GM12878 (cell line): ENCODE data around the gene USP54. TPM values are rescaled to one million over a fixed set of nuclear protein-coding genes. Genes with fewer than 3 reads are reported as not detected.

Source experiments
- ATAC-seq: fragments of 200-7000 bp; cut with Tn5 transposase; 3 replicates; pipeline ENCODE4 v1.9.1; 2020; ENCODE audit warnings: mild to moderate bottlenecking, moderate library complexity
- BruUV-seq: library from RNA; stranded (reverse); fragments of 400-500 nt; replicated peaks from 2 replicates; lab custom pipeline; 2021; lab: Mats Ljungman, UMichigan
- CTCF ChIA-PET: fragments of 300-600 bp; sonication (Branson Sonifier 250); formaldehyde crosslinking; extraction: SDS; loops from one replicate; lab custom pipeline; 2021; ENCODE audit warnings: inconsistent platforms; lab: Yijun Ruan, JAX
- POLR2A ChIA-PET: fragments of 350-600 bp; formaldehyde crosslinking; extraction: SDS; loops from one replicate; lab custom pipeline; 2021; ENCODE audit warnings: inconsistent platforms; lab: Charles Lee
- RAD21 ChIA-PET: fragments of 300-600 bp; sonication (Branson Sonifier 250); formaldehyde crosslinking; loops from one replicate; lab custom pipeline; 2023; ENCODE audit warnings: antibody characterized with exemption; ENCODE audit not compliant: unreplicated experiment; lab: Charles Lee
- SMC1A ChIA-PET: fragments of 300-600 bp; sonication (Branson Sonifier 250); formaldehyde crosslinking; loops from one replicate; lab custom pipeline; 2023; ENCODE audit not compliant: unreplicated experiment, uncharacterized antibody; lab: Charles Lee
- DNase-seq: peaks from one replicate; pipeline ENCODE4 v3.0.0-alpha.2; 2011; ENCODE audit warnings: low read depth, low spot score
- FAIRE-seq: peaks from 3 replicates; lab custom pipeline; 2011; peaks lifted over from hg19 to GRCh38; lab: Jason Lieb, UNC
- H2AFZ ChIP-seq: 2 replicates; pipeline ENCODE4 v1.6.0; 2011; ENCODE audit warnings: low read depth, low read length, control low read depth; ENCODE audit not compliant: control insufficient read depth
- H3K27ac ChIP-seq: 2 replicates; pipeline ENCODE4 v1.5.1; 2011; ENCODE audit warnings: control low read depth; ENCODE audit not compliant: control insufficient read depth, insufficient read depth
- H3K27me3 ChIP-seq, 2 experiments: replicated peaks in 1 of 2; 2 replicates each; pipeline versions ENCODE4 v1.6.0 to v1.6.1; 2011; ENCODE audit warnings: low read length in 1 of 2; ENCODE audit not compliant: control insufficient read depth in 2 of 2, insufficient read depth in 2 of 2
- H3K36me3 ChIP-seq, 2 experiments: 2 replicates each; pipeline ENCODE4 v1.5.1; 2011; ENCODE audit warnings: low read length in 1 of 2; ENCODE audit not compliant: control insufficient read depth in 2 of 2, insufficient read depth in 2 of 2
- H3K4me1 ChIP-seq: 2 replicates; pipeline ENCODE4 v1.6.1; 2011; ENCODE audit warnings: mild to moderate bottlenecking, low read length, moderate library complexity, mixed read lengths; ENCODE audit not compliant: control insufficient read depth, insufficient read depth
- H3K4me2 ChIP-seq: 2 replicates; pipeline ENCODE4 v1.6.0; 2011; ENCODE audit warnings: control low read depth; ENCODE audit not compliant: control insufficient read depth, insufficient read depth
- H3K4me3 ChIP-seq: fragments of 200-600 bp; sonication (generic); 2 replicates; pipeline ENCODE4 v1.5.1; 2016
- H3K79me2 ChIP-seq: 2 replicates; pipeline ENCODE4 v1.6.0; 2011; ENCODE audit warnings: low read length; ENCODE audit not compliant: control insufficient read depth, insufficient read depth
- H3K9ac ChIP-seq: 2 replicates; pipeline ENCODE4 v1.8.0; 2011; ENCODE audit warnings: low read length, control low read depth, mixed read lengths; ENCODE audit not compliant: control insufficient read depth, insufficient read depth
- H3K9me3 ChIP-seq: replicated peaks from 3 replicates; pipeline ENCODE4 v1.5.1; 2011; ENCODE audit warnings: mild to moderate bottlenecking, low read length; ENCODE audit not compliant: control insufficient read depth, insufficient read depth
- H4K20me1 ChIP-seq: 2 replicates; pipeline ENCODE4 v1.6.0; 2011; ENCODE audit not compliant: control insufficient read depth, insufficient read depth
- ATF3 ChIP-seq: IDR thresholded peaks from 2 replicates; pipeline ENCODE4 v1.6.1; 2011; ENCODE audit warnings: low read depth, mild to moderate bottlenecking, low read length, moderate library complexity, borderline replicate concordance; ENCODE audit errors: extremely low read depth
- BACH1 ChIP-seq: fragments of 450-650 bp; IDR thresholded peaks from 2 replicates; pipeline ENCODE4 v1.6.1; 2017; ENCODE audit warnings: mild to moderate bottlenecking, borderline replicate concordance
- BCL11A ChIP-seq: IDR thresholded peaks from 2 replicates; pipeline ENCODE4 v1.6.1; 2011; ENCODE audit warnings: low read depth, low read length
- E2F4 ChIP-seq: IDR thresholded peaks from 2 replicates; pipeline ENCODE4 v1.6.1; 2012; ENCODE audit warnings: low read depth, low read length, improper control_type of control experiment
- E2F8 ChIP-seq: fragments of 450-650 bp; IDR thresholded peaks from 2 replicates; pipeline ENCODE4 v1.6.1; 2018; ENCODE audit warnings: mild to moderate bottlenecking, low read depth, moderate library complexity; ENCODE audit not compliant: partially characterized antibody
- HCFC1 ChIP-seq: fragments of 150-350 bp; IDR thresholded peaks from 2 replicates; pipeline ENCODE4 v1.6.1; 2014; ENCODE audit warnings: low read length
- HDAC6 ChIP-seq: fragments of 200-600 bp; sonication (generic); IDR thresholded peaks from one replicate; pipeline ENCODE4 v1.8.0; 2017; ENCODE audit warnings: antibody characterized with exemption; ENCODE audit not compliant: unreplicated experiment
- HDGF ChIP-seq: fragments of 450-650 bp; IDR thresholded peaks from 2 replicates; pipeline ENCODE4 v1.6.1; 2016; ENCODE audit warnings: antibody characterized with exemption
- IRF4 ChIP-seq: IDR thresholded peaks from 2 replicates; pipeline ENCODE4 v1.6.1; 2011; ENCODE audit warnings: low read depth, low read length
- KLF5 ChIP-seq: fragments of 450-650 bp; IDR thresholded peaks from 2 replicates; pipeline ENCODE4 v1.6.1; 2014; ENCODE audit warnings: mild to moderate bottlenecking; ENCODE audit not compliant: partially characterized antibody
- PML ChIP-seq: IDR thresholded peaks from 2 replicates; pipeline ENCODE4 v1.6.1; 2012; ENCODE audit warnings: low read length, inconsistent platforms
- SIN3A ChIP-seq: IDR thresholded peaks from 2 replicates; pipeline ENCODE4 v1.6.1; 2012; ENCODE audit warnings: low read depth, low read length, improper control_type of control experiment
- ZBTB11 ChIP-seq: fragments of 450-650 bp; formaldehyde crosslinking; IDR thresholded peaks from 2 replicates; pipeline ENCODE4 v1.5.0; 2022; ENCODE audit warnings: mild to moderate bottlenecking, missing genetic modification characterization
- ZNF207 ChIP-seq: fragments of 450-650 bp; IDR thresholded peaks from 2 replicates; pipeline ENCODE4 v1.6.1; 2014; ENCODE audit warnings: antibody characterized with exemption, mild to moderate bottlenecking, borderline replicate concordance
- ZNF24 ChIP-seq: fragments of 450-650 bp; IDR thresholded peaks from 2 replicates; pipeline ENCODE4 v1.6.1; 2017; ENCODE audit warnings: antibody characterized with exemption, mild to moderate bottlenecking
- WGBS: methylation state at CpG from one replicate; pipeline ENCODE4 v1.1.6; 2016; ENCODE audit warnings: low lambda C conversion rate; ENCODE audit not compliant: insufficient replicate concordance, insufficient coverage; ENCODE audit errors: missing lambda C conversion rate; 5-methylcytosine and 5-hydroxymethylcytosine counted together
- in situ Hi-C: fragments of 300-500 bp; cut with MboI; formaldehyde crosslinking; loops from 9 replicates; pipeline ENCODE4 v1.14.3; 2018; ENCODE audit warnings: mixed read lengths
- intact Hi-C: fragments of 100-400 bp; cut with micrococcal nuclease; formaldehyde crosslinking; loops from one replicate; pipeline ENCODE4 v1.14.2; 2022; ENCODE audit not compliant: unreplicated experiment
- polyA plus RNA-seq, 11 experiments: library from polyadenylated mRNA; depleted of rRNA in 4 of 11; unstranded in 6 of 11; stranded (reverse) in 5 of 11; fragments of >200 nt; fragmentation: Nextera tagmentation in 4 of 11; fragmentation: Illumina TruSeq in 1 of 11; extraction: Ambion mirVana in 4 of 11; extraction: Trizol in 1 of 11; gene quantifications; 1 replicate in 1 of 11; 2 replicates in 10 of 11; pipeline versions ENCODE4 v1.2.1 to v1.2.3, GENCODE V29; 2011 to 2016; ENCODE audit warnings: inconsistent platforms in 2 of 11, missing spikeins in 2 of 11, low read depth in 1 of 11
- total RNA-seq, 4 experiments: library from RNA; depleted of rRNA in 3 of 4; stranded (reverse); fragments of >200 nt in 3 of 4; fragmentation: Illumina TruSeq in 1 of 4; extraction: Trizol in 1 of 4; gene quantifications; 2 replicates each; pipeline versions ENCODE4 v1.2.1 to v1.2.3, GENCODE V29; 2013 to 2021

USP54 gene
- total and polyA plus RNA-seq, 10 of the 15 experiments (the other 5 are each of a cell fraction or from before 2014, with no cell fraction given): 0.93 to 10.5 (median 5.5) TPM

GRCh38 chr10:73593110-73593509, 2.0 kb upstream of the USP54 start:
- no peak overlapping the region for H3K9ac ChIP-seq
- H3K79me2 ChIP-seq: no peaks in the 10 kb centered on the region
- FAIRE-seq (no peak), DNase-seq (no peak), ATAC-seq (no peak)
- H4K20me1 ChIP-seq: no peaks in the 10 kb centered on the region
- H3K4me2 ChIP-seq: no peak overlapping the region
- H3K36me3 ChIP-seq: no peaks in the 10 kb centered on the region
- CTCF ChIA-PET: interaction anchor here (2.2 kb wide), 1 partner anchor 50 kb away, joined by 7 read pairs; no protein-coding TSS in a partner anchor
- no peaks in the 10 kb centered on the region for H3K27me3 ChIP-seq
- H2AFZ ChIP-seq: no peak overlapping the region
- H3K9me3 ChIP-seq: no peaks in the 10 kb centered on the region
- POLR2A ChIA-PET: no interaction called here
- no peak overlapping the region for H3K4me3 ChIP-seq
- SMC1A ChIA-PET: no interaction called here
- WGBS: 95% methylated on average over 4 of the region's 4 CpGs
- in situ Hi-C loops: no loop called here
- H3K4me1 ChIP-seq: peaks cover 4% of the 10 kb centered on the region; the same call in 1 of the 2 replicates
- no peak overlapping the region for H3K27ac ChIP-seq
- BruUV-seq: no TSS peak
- RAD21 ChIA-PET: interaction anchor here (0.9 kb wide), 1 partner anchor 50 kb away, joined by 4 read pairs; no protein-coding TSS in a partner anchor
- intact Hi-C loops: no loop called here
- no peak for TF ChIP-seq ATF3
- no peak for TF ChIP-seq ZNF24
- no peak for TF ChIP-seq HDAC6
- TF ChIP-seq E2F8: no peak
- no peak for TF ChIP-seq BCL11A
- TF ChIP-seq HCFC1: no peak
- TF ChIP-seq E2F4: no peak
- no peak for TF ChIP-seq BACH1
- TF ChIP-seq SIN3A: no peak
- TF ChIP-seq HDGF: no peak
- no peak for TF ChIP-seq KLF5
- no peak for TF ChIP-seq ZNF207
- TF ChIP-seq IRF4: no peak
- TF ChIP-seq ZBTB11 (CRISPR knock-in tag): no peak
- no peak for TF ChIP-seq PML
